KMS-11 (cell line): ENCODE measurements around the gene PPP1R3C.

Source experiments
- H2AFZ ChIP-seq: fragments of 200-600 bp; sonication (generic); 2 replicates; pipeline ENCODE4 v1.6.1; 2016; ENCODE audit warnings: antibody characterized with exemption, mixed run types, low read depth
- H3K27ac ChIP-seq: fragments of 200-600 bp; sonication (generic); 2 replicates; pipeline ENCODE4 v1.6.1; 2016; ENCODE audit warnings: mild to moderate bottlenecking, mixed run types
- H3K27me3 ChIP-seq: fragments of 200-600 bp; sonication (generic); 2 replicates; pipeline ENCODE4 v1.6.1; 2017; ENCODE audit warnings: mild to moderate bottlenecking, low read depth, mixed run types, moderate library complexity; ENCODE audit not compliant: insufficient read depth
- H3K36me3 ChIP-seq: fragments of 200-600 bp; sonication (generic); 2 replicates; pipeline ENCODE4 v1.6.1; 2017; ENCODE audit warnings: mild to moderate bottlenecking, mixed run types; ENCODE audit not compliant: insufficient read depth
- H3K4me1 ChIP-seq: fragments of 200-600 bp; sonication (generic); 2 replicates; pipeline ENCODE4 v1.6.1; 2016; ENCODE audit warnings: mild to moderate bottlenecking, low read depth, mixed run types; ENCODE audit not compliant: poor library complexity, severe bottlenecking
- H3K4me2 ChIP-seq: fragments of 200-600 bp; sonication (generic); 2 replicates; pipeline ENCODE4 v1.7.0; 2016; ENCODE audit warnings: mild to moderate bottlenecking, mixed run types
- H3K4me3 ChIP-seq: fragments of 200-600 bp; sonication (generic); IDR thresholded peaks from 2 replicates; pipeline ENCODE4 v1.6.1; 2017; ENCODE audit warnings: low read depth, low read length, mixed read lengths; ENCODE audit not compliant: insufficient read depth
- H3K79me2 ChIP-seq: fragments of 200-600 bp; sonication (generic); 2 replicates; pipeline ENCODE4 v1.6.1; 2016; ENCODE audit warnings: low read depth, mixed run types; ENCODE audit not compliant: insufficient read depth
- H3K9ac ChIP-seq: fragments of 200-600 bp; sonication (generic); 2 replicates; pipeline ENCODE4 v1.6.1; 2016; ENCODE audit warnings: mild to moderate bottlenecking, mixed run types
- H4K20me1 ChIP-seq: fragments of 200-600 bp; sonication (generic); 2 replicates; pipeline ENCODE4 v1.6.1; 2016; ENCODE audit warnings: mild to moderate bottlenecking, mixed run types; ENCODE audit not compliant: insufficient read depth
- TF ChIP-seq, protein P1 (sequence below): fragments of 200-600 bp; sonication (generic); conservative IDR thresholded peaks from 2 replicates; pipeline ENCODE4 v1.6.1; 2017; ENCODE audit warnings: low read depth, mild to moderate bottlenecking, antibody characterized with exemption, low read length, moderate library complexity, mixed read lengths

PPP1R3C gene

DNA sequence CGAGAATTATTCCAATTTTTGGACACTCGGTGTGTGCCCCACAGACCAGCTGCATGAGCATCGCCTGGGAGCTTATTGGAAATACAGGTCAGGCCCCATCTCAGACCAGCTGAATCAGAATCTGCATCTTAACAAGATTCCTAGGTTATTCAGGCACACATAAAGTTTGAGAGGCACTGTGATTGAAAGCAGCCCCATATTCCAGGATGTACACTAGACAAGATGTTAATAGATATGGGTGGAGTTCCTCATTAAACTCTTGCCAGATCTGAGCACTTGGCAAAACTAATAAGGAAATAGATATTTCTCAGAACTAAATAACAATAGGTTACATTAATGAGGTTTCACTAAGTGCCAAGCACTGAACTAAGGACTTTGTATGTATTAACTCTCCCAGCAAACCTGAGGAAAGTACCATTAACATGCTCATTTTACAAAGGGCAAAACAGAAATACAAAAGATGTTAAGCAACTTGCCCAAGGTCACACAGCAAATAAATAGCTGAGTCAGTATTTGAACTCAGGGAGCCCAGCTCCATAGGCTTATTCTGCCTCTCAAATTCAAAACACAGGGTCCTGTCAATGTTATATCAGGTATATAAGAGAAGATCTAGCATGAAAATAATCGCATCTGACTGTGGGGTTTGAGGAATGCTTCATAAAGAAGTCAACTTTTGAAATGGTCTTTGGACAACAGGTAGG, 29.9 kb downstream of the PPP1R3C start:
- no peaks in the 10 kb centered on the region for H3K27me3 ChIP-seq
- H3K4me2 ChIP-seq, result no peak overlapping the region
- no peak overlapping the region for H3K4me3 ChIP-seq
- TF ChIP-seq, protein P1, sequence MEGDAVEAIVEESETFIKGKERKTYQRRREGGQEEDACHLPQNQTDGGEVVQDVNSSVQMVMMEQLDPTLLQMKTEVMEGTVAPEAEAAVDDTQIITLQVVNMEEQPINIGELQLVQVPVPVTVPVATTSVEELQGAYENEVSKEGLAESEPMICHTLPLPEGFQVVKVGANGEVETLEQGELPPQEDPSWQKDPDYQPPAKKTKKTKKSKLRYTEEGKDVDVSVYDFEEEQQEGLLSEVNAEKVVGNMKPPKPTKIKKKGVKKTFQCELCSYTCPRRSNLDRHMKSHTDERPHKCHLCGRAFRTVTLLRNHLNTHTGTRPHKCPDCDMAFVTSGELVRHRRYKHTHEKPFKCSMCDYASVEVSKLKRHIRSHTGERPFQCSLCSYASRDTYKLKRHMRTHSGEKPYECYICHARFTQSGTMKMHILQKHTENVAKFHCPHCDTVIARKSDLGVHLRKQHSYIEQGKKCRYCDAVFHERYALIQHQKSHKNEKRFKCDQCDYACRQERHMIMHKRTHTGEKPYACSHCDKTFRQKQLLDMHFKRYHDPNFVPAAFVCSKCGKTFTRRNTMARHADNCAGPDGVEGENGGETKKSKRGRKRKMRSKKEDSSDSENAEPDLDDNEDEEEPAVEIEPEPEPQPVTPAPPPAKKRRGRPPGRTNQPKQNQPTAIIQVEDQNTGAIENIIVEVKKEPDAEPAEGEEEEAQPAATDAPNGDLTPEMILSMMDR, result no peak
- H2AFZ ChIP-seq, result no peak overlapping the region
- H4K20me1 ChIP-seq, result no peaks in the 10 kb centered on the region
- no peaks in the 10 kb centered on the region for H3K4me1 ChIP-seq
- H3K27ac ChIP-seq, result no peak overlapping the region
- no peaks in the 10 kb centered on the region for H3K79me2 ChIP-seq
- no peaks in the 10 kb centered on the region for H3K36me3 ChIP-seq
- no peak overlapping the region for H3K9ac ChIP-seq

DNA sequence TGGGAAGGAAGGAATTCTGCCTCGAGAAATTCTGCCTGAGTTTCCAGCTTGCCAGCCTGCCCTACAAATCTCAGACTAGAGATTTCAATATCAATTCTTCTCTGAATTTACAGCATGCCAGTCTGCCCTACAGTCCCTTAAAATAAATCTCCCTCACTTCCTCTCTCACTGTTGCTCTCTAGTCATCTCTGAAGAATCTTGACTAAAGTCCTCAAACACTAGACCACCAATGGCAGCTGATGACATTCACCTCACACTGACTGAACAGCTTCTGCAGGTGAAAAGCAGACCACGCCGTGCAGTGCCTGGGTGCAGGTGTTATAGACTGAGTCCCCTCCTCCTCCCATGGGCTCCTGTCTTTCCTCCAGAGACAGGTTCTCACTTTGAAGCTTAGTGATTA, 30.4 kb downstream of the PPP1R3C start:
- Histone ChIP-seq H3K27ac (no peak overlapping the region), H3K79me2 (no peaks in the 10 kb centered on the region), H3K9ac (no peak overlapping the region), H3K4me3 (no peak overlapping the region), H4K20me1 (no peaks in the 10 kb centered on the region), H3K27me3 (no peaks in the 10 kb centered on the region), H3K4me1 (no peaks in the 10 kb centered on the region), H3K4me2 (no peak overlapping the region), H2AFZ (no peak overlapping the region), H3K36me3 (no peaks in the 10 kb centered on the region)
- TF ChIP-seq, protein P1, result no peak

DNA sequence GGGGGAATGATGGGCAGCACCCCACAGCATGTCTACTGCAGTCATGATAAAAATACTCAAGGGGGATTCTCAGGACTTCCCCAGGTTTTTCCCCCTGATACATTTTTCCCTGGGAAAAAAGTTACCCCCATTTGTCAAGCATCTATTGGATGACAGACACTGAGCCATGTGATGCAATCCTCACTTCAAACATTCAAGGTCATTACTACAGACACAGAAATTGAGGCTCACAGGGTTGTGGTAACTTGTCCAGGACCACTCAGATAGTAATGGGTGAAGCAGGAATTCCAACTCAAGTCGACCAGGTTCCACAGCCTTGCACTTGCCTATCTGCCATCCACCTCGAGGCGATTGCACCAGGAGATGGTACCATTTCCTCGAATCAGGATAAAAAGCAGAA, 31.7 kb downstream of the PPP1R3C start:
- no peaks in the 10 kb centered on the region for H3K27me3 ChIP-seq
- H3K27ac ChIP-seq, result no peak overlapping the region
- TF ChIP-seq, protein P1, result no peak
- no peaks in the 10 kb centered on the region for H3K36me3 ChIP-seq
- H3K9ac ChIP-seq, result no peak overlapping the region
- no peak overlapping the region for H3K4me3 ChIP-seq
- no peaks in the 10 kb centered on the region for H3K4me1 ChIP-seq
- H3K79me2 ChIP-seq, result no peaks in the 10 kb centered on the region
- H2AFZ ChIP-seq, result no peak overlapping the region
- H4K20me1 ChIP-seq, result no peaks in the 10 kb centered on the region
- H3K4me2 ChIP-seq, result no peak overlapping the region

DNA sequence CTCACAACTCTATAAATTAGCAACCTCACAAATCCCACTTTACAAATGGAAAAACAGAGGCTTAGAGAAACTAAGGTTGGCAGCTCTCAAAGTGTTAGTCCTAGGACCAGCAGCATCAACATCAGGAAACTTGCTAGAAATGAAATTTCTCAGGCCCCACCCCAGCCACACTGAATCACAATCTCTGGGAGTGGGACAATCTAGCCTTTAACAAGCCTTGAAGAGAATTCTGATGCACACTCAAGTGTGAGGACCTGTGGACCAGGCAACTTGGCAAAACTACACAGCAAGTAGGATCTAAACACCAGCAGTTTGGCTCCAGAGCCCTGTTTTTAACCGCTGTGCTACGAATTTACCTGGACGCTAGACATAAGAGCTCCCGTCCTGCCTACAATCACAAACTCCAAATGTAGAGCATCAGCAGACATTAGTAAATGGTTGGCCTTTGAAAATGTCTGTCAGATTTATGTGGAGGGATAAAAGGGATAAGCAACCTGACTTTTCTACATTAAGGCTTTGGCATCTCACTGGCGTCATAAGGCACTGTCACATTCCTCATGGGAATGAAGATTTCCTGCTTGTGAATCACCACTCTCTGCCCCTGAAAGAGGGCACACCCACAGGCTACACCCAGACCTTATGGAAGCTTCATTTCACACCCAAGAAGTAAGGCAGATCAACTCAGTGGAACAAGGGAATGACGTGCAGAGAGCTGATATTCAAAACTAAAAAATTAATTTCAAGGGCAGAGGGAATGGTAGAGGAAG, 34.5 kb downstream of the PPP1R3C start:
- Histone ChIP-seq H3K9ac (no peak overlapping the region), H3K27ac (no peak overlapping the region)

More for the DNA sequence above, 34.5 kb downstream of the PPP1R3C start:
- Histone ChIP-seq H3K27me3 (no peaks in the 10 kb centered on the region), H3K4me3 (no peak overlapping the region), H3K36me3 (no peaks in the 10 kb centered on the region), H3K4me1 (no peaks in the 10 kb centered on the region), H3K79me2 (no peaks in the 10 kb centered on the region), H2AFZ (no peak overlapping the region), H3K4me2 (no peak overlapping the region), H4K20me1 (no peaks in the 10 kb centered on the region)
- TF ChIP-seq, protein P1, result no peak
